ENCODE data around the gene HDAC7.

GRCh38 chr12:47851303-47851952 lies 31.7 kb upstream of the HDAC7 start:
- no peak for TF ChIP-seq POLR2A (IDR thresholded peaks at IDR 0.05; ENCODE audit: low read depth, low read length)
- TF ChIP-seq POLR2AphosphoS5 (IDR thresholded peaks at IDR 0.05; ENCODE audit: low read depth, low read length), result no peak

All from GM12892 (cell line).